HepG2 (cell line): Measurements from ENCODE around the gene DUSP9. TPM values are rescaled to one million over a fixed set of nuclear protein-coding genes. Genes with fewer than 3 reads are reported as not detected.

Experiments used
- BORCS8-MEF2B ChIP-seq: sonication (generic); formaldehyde crosslinking; IDR thresholded peaks from 2 replicates; pipeline ENCODE4 v1.8.0; 2022; ENCODE audit warnings: mild to moderate bottlenecking, missing genetic modification reagents
- ELF3 ChIP-seq: IDR thresholded peaks from 2 replicates; pipeline ENCODE4 v1.6.1; 2016; ENCODE audit warnings: missing genetic modification reagents, missing compliant biosample characterization
- ELK4 ChIP-seq: sonication (generic); formaldehyde crosslinking; IDR thresholded peaks from 2 replicates; pipeline ENCODE4 v1.9.0; 2021; ENCODE audit warnings: missing genetic modification reagents, borderline replicate concordance
- GMEB1 ChIP-seq: sonication (generic); formaldehyde crosslinking; IDR thresholded peaks from 2 replicates; pipeline ENCODE4 v1.5.1; 2020; ENCODE audit warnings: missing genetic modification reagents, mild to moderate bottlenecking, borderline replicate concordance
- HNF1A ChIP-seq, 2 experiments: sonication (generic) in 1 of 2; formaldehyde crosslinking in 1 of 2; IDR thresholded peaks; 2 replicates each; pipeline versions ENCODE4 v1.4.0 to v1.6.1; 2016 to 2020; ENCODE audit warnings: borderline replicate concordance in 1 of 2, low read depth in 1 of 2, mild to moderate bottlenecking in 1 of 2, missing genetic modification reagents in 1 of 2
- KDM5B ChIP-seq: sonication (generic); formaldehyde crosslinking; IDR thresholded peaks from 2 replicates; pipeline ENCODE4 v1.4.0; 2020; ENCODE audit warnings: missing genetic modification reagents, mild to moderate bottlenecking, borderline replicate concordance
- MBD4 ChIP-seq: IDR thresholded peaks from 2 replicates; pipeline ENCODE4 v1.6.1; 2012; ENCODE audit warnings: low read length, inconsistent platforms, borderline replicate concordance
- MEIS1 ChIP-seq: sonication (generic); formaldehyde crosslinking; IDR thresholded peaks from 2 replicates; pipeline ENCODE4 v1.9.0; 2021; ENCODE audit warnings: mild to moderate bottlenecking, missing genetic modification reagents, moderate library complexity, borderline replicate concordance
- MLLT10 ChIP-seq: sonication (generic); formaldehyde crosslinking; IDR thresholded peaks from 2 replicates; pipeline ENCODE4 v1.4.0; 2020; ENCODE audit warnings: missing genetic modification reagents
- MTF1 ChIP-seq: sonication (generic); formaldehyde crosslinking; IDR thresholded peaks from 2 replicates; pipeline ENCODE4 v1.5.0; 2020; ENCODE audit warnings: missing genetic modification reagents
- MTF2 ChIP-seq: sonication (generic); formaldehyde crosslinking; IDR thresholded peaks from 2 replicates; pipeline ENCODE4 v1.5.0; 2020; ENCODE audit warnings: missing genetic modification reagents, borderline replicate concordance
- MXI1 ChIP-seq: IDR thresholded peaks from 3 replicates; pipeline ENCODE4 v1.6.1; 2012; ENCODE audit warnings: low read depth, low read length, inconsistent platforms, borderline replicate concordance
- PITX1 ChIP-seq: sonication (generic); formaldehyde crosslinking; IDR thresholded peaks from 2 replicates; pipeline ENCODE4 v1.5.1; 2020; ENCODE audit warnings: mild to moderate bottlenecking, missing genetic modification reagents
- POGK ChIP-seq: sonication (generic); formaldehyde crosslinking; conservative IDR thresholded peaks from 2 replicates; pipeline ENCODE4 v1.8.0; 2022; ENCODE audit warnings: mild to moderate bottlenecking, moderate library complexity, missing genetic modification reagents
- POLR2G ChIP-seq: fragments of 200-400 bp; formaldehyde crosslinking; IDR thresholded peaks from 2 replicates; pipeline ENCODE4 v1.6.1; 2018; ENCODE audit warnings: mild to moderate bottlenecking, low read depth, low read length, moderate library complexity
- RFXANK ChIP-seq: IDR thresholded peaks from 2 replicates; pipeline ENCODE4 v1.6.1; 2016
- SRSF1 ChIP-seq: fragments of 200-400 bp; formaldehyde crosslinking; optimal IDR thresholded peaks from 2 replicates; pipeline ENCODE3; 2017; ENCODE audit warnings: mild to moderate bottlenecking, low read depth, low read length, moderate library complexity
- ZNF121 ChIP-seq: sonication (generic); formaldehyde crosslinking; IDR thresholded peaks from 2 replicates; pipeline ENCODE4 v1.5.0; 2020; ENCODE audit warnings: mild to moderate bottlenecking, missing genetic modification reagents
- ZNF567 ChIP-seq: sonication (generic); formaldehyde crosslinking; IDR thresholded peaks from 2 replicates; pipeline ENCODE4 v1.8.1; 2023; ENCODE audit warnings: mild to moderate bottlenecking, missing genetic modification reagents, borderline replicate concordance
- ZNF660 ChIP-seq: sonication (generic); formaldehyde crosslinking; IDR thresholded peaks from 2 replicates; pipeline ENCODE4 v1.5.1; 2020; ENCODE audit warnings: mild to moderate bottlenecking, low read depth, missing genetic modification reagents, borderline replicate concordance
- polyA plus RNA-seq, 8 experiments: library from polyadenylated mRNA; depleted of rRNA in 3 of 8; stranded (reverse) in 7 of 8; unstranded in 1 of 8; fragments of >200 nt; fragmentation: Illumina TruSeq in 4 of 8; extraction: Trizol in 4 of 8; gene quantifications; 2 replicates each; pipeline versions ENCODE4 v1.2.1 to v1.2.3, GENCODE V29; 2011 to 2016; ENCODE audit warnings: low read depth in 4 of 8, missing spikeins in 1 of 8, mixed read lengths in 1 of 8; ENCODE audit not compliant: insufficient read depth in 1 of 8
- total RNA-seq, 5 experiments: library from RNA; depleted of rRNA; stranded (reverse); fragments of >200 nt; fragmentation: Illumina TruSeq; extraction: Trizol; gene quantifications; 2 replicates each; pipeline ENCODE4 v1.2.3, GENCODE V29; 2016; ENCODE audit warnings: low read depth in 1 of 5

The DUSP9 gene
- total and polyA plus RNA-seq, 2 of the 13 experiments (the other 11 are each of a cell fraction or from before 2014, with no cell fraction given) = 235 to 435 TPM

- TF ChIP-seq ELK4 = no peak
- TF ChIP-seq MBD4 = no peak
- no peak for TF ChIP-seq RFXANK (CRISPR knock-in tag)
- TF ChIP-seq MXI1 = no peak; the same call in 2 of the 3 replicates
- no peak for TF ChIP-seq ZNF567 (CRISPR knock-in tag)
- no peak for TF ChIP-seq KDM5B (CRISPR knock-in tag)
- TF ChIP-seq GMEB1 = no peak
- no peak for TF ChIP-seq MTF1 (CRISPR knock-in tag)
- no peak for TF ChIP-seq HNF1A (IDR thresholded peaks at IDR 0.05; ENCODE audit: low read depth)
- TF ChIP-seq HNF1A (CRISPR knock-in tag; IDR thresholded peaks at IDR 0.05; ENCODE audit: borderline replicate concordance) = no peak
- TF ChIP-seq BORCS8-MEF2B = no peak
- TF ChIP-seq MLLT10 (CRISPR knock-in tag) = no peak
- TF ChIP-seq SRSF1 = no peak
- 0 out of 2 replicates have a peak, but pooled peaks have one; percentile 34 for TF ChIP-seq ELF3
- no peak for TF ChIP-seq MTF2
- TF ChIP-seq ZNF121 (CRISPR knock-in tag) = no peak
- no peak; the same call in 1 of the 2 replicates for TF ChIP-seq POLR2G
- TF ChIP-seq PITX1 (CRISPR knock-in tag) = 0 out of 2 replicates have a peak, but pooled peaks have one; percentile 13
- TF ChIP-seq ZNF660 (CRISPR knock-in tag) = no peak
- TF ChIP-seq MEIS1 (CRISPR knock-in tag) = no peak
- 0 out of 2 replicates have a peak, but pooled peaks have one; percentile 11 for TF ChIP-seq POGK
Observed at GRCh38 chrX:153641627-153642026, 5.4 kb upstream of the DUSP9 start (continued).
